Esophagus squamous epithelium (tissue), 4 donors: Measurements from ENCODE around the gene ARL4A.

Source experiments
- CTCF ChIP-seq, 6 experiments: fragments of 450-650 bp in 4 of 6; fragments of 200-600 bp in 2 of 6; sonication (generic) in 2 of 6; IDR thresholded peaks; one replicate each; pipeline ENCODE4 v1.5.1; 2016 to 2019; ENCODE audit warnings: antibody characterized with exemption in 6 of 6, mild to moderate bottlenecking in 4 of 6, moderate library complexity in 4 of 6
- POLR2A ChIP-seq, 4 donors: fragments of 450-650 bp; IDR thresholded peaks; one replicate each; pipeline ENCODE4 v1.6.1; 2017; ENCODE audit warnings: antibody characterized with exemption in 4 of 4, mild to moderate bottlenecking in 4 of 4, moderate library complexity in 3 of 4

GRCh38 chr7:12727455-12728191 lies 40.2 kb downstream of the ARL4A start:
- TF ChIP-seq POLR2A (IDR thresholded peaks at IDR 0.05), result no peak
- TF ChIP-seq CTCF (IDR thresholded peaks at IDR 0.05), result no peak
